KMS-11 (cell line): ENCODE data around the gene KCNC1.

Source experiments
- H2AFZ ChIP-seq: fragments of 200-600 bp; sonication (generic); 2 replicates; pipeline ENCODE4 v1.6.1; 2016; ENCODE audit warnings: antibody characterized with exemption, mixed run types, low read depth
- H3K27ac ChIP-seq: fragments of 200-600 bp; sonication (generic); 2 replicates; pipeline ENCODE4 v1.6.1; 2016; ENCODE audit warnings: mild to moderate bottlenecking, mixed run types
- H3K27me3 ChIP-seq: fragments of 200-600 bp; sonication (generic); 2 replicates; pipeline ENCODE4 v1.6.1; 2017; ENCODE audit warnings: mild to moderate bottlenecking, low read depth, mixed run types, moderate library complexity; ENCODE audit not compliant: insufficient read depth
- H3K36me3 ChIP-seq: fragments of 200-600 bp; sonication (generic); 2 replicates; pipeline ENCODE4 v1.6.1; 2017; ENCODE audit warnings: mild to moderate bottlenecking, mixed run types; ENCODE audit not compliant: insufficient read depth
- H3K4me1 ChIP-seq: fragments of 200-600 bp; sonication (generic); 2 replicates; pipeline ENCODE4 v1.6.1; 2016; ENCODE audit warnings: mild to moderate bottlenecking, low read depth, mixed run types; ENCODE audit not compliant: poor library complexity, severe bottlenecking
- H3K4me2 ChIP-seq: fragments of 200-600 bp; sonication (generic); 2 replicates; pipeline ENCODE4 v1.7.0; 2016; ENCODE audit warnings: mild to moderate bottlenecking, mixed run types
- H3K4me3 ChIP-seq: fragments of 200-600 bp; sonication (generic); IDR thresholded peaks from 2 replicates; pipeline ENCODE4 v1.6.1; 2017; ENCODE audit warnings: low read depth, low read length, mixed read lengths; ENCODE audit not compliant: insufficient read depth
- H3K79me2 ChIP-seq: fragments of 200-600 bp; sonication (generic); 2 replicates; pipeline ENCODE4 v1.6.1; 2016; ENCODE audit warnings: low read depth, mixed run types; ENCODE audit not compliant: insufficient read depth
- H3K9ac ChIP-seq: fragments of 200-600 bp; sonication (generic); 2 replicates; pipeline ENCODE4 v1.6.1; 2016; ENCODE audit warnings: mild to moderate bottlenecking, mixed run types
- H4K20me1 ChIP-seq: fragments of 200-600 bp; sonication (generic); 2 replicates; pipeline ENCODE4 v1.6.1; 2016; ENCODE audit warnings: mild to moderate bottlenecking, mixed run types; ENCODE audit not compliant: insufficient read depth
- CTCF ChIP-seq: fragments of 200-600 bp; sonication (generic); conservative IDR thresholded peaks from 2 replicates; pipeline ENCODE4 v1.6.1; 2017; ENCODE audit warnings: low read depth, mild to moderate bottlenecking, antibody characterized with exemption, low read length, moderate library complexity, mixed read lengths

Gene KCNC1

GRCh38 chr11:17752144-17752543 is 17.6 kb downstream of the KCNC1 start:
- no peak for TF ChIP-seq CTCF
- Histone ChIP-seq H3K4me3 (no peak overlapping the region), H3K27me3 (0 out of 2 replicates have a peak, but pooled peaks cover 4% of the 10 kb centered on the region), H3K79me2 (no peaks in the 10 kb centered on the region), H3K9ac (no peak overlapping the region), H2AFZ (no peak overlapping the region), H3K36me3 (no peaks in the 10 kb centered on the region), H3K4me2 (no peak overlapping the region), H3K4me1 (no peaks in the 10 kb centered on the region), H4K20me1 (no peaks in the 10 kb centered on the region), H3K27ac (no peak overlapping the region)

GRCh38 chr11:17753153-17753552 is 18.6 kb downstream of the KCNC1 start:
- 0 out of 2 replicates have a peak, but pooled peaks cover 4% of the 10 kb centered on the region for H3K27me3 ChIP-seq
- no peak for TF ChIP-seq CTCF
- H3K27ac ChIP-seq = no peak overlapping the region
- H3K4me1 ChIP-seq = no peaks in the 10 kb centered on the region
- H3K36me3 ChIP-seq = no peaks in the 10 kb centered on the region
- no peaks in the 10 kb centered on the region for H4K20me1 ChIP-seq
- no peak overlapping the region for H2AFZ ChIP-seq
- H3K4me3 ChIP-seq = no peak overlapping the region
- H3K4me2 ChIP-seq = no peak overlapping the region
- H3K9ac ChIP-seq = no peak overlapping the region
- H3K79me2 ChIP-seq = no peaks in the 10 kb centered on the region

GRCh38 chr11:17753641-17754040 is 19.1 kb downstream of the KCNC1 start:
- Histone ChIP-seq H3K27ac (no peak overlapping the region), H3K9ac (no peak overlapping the region), H3K27me3 (0 out of 2 replicates have a peak, but pooled peaks cover 3% of the 10 kb centered on the region), H3K4me2 (no peak overlapping the region), H4K20me1 (no peaks in the 10 kb centered on the region), H2AFZ (no peak overlapping the region), H3K4me3 (no peak overlapping the region), H3K79me2 (no peaks in the 10 kb centered on the region), H3K36me3 (no peaks in the 10 kb centered on the region), H3K4me1 (no peaks in the 10 kb centered on the region)
- TF ChIP-seq CTCF = no peak

- H3K4me2 ChIP-seq = no peak overlapping the region
- no peak overlapping the region for H3K9ac ChIP-seq
- no peak overlapping the region for H2AFZ ChIP-seq
- no peak overlapping the region for H3K4me3 ChIP-seq
- no peak overlapping the region for H3K27ac ChIP-seq
- no peaks in the 10 kb centered on the region for H3K79me2 ChIP-seq
- no peaks in the 10 kb centered on the region for H4K20me1 ChIP-seq
- no peaks in the 10 kb centered on the region for H3K27me3 ChIP-seq
- no peak for TF ChIP-seq CTCF
- H3K4me1 ChIP-seq = no peaks in the 10 kb centered on the region
- H3K36me3 ChIP-seq = no peaks in the 10 kb centered on the region
These were observed 21.3 kb downstream of the KCNC1 start for GRCh38 chr11:17755891-17756290.
